Activated CD4-positive, alpha-beta T cell treated with anti-CD3 and anti-CD28 coated beads, Interleukin-2, amount 50 U/mL, for 1 hour (primary cell): ENCODE data around the gene KRTAP4-11.
"Not testable (repeated sequence)": the region's sequence is repeated elsewhere in the genome, so short reads cannot be mapped to it uniquely, and the experiment has no call there.

Experiments used
- DNase-seq: peaks from one replicate; pipeline ENCODE4 v3.0.0-alpha.2; 2020

Gene KRTAP4-11

GRCh38 chr17:41117846-41118386 is at the start of gene KRTAP4-11:
KRTAP4-11 (minus strand) TSS chr17:41118373; CDS start chr17:41118315, 58 bp downstream.
- not testable (repeated sequence) for DNase-seq

GRCh38 chr17:41167561-41167960 is 49.4 kb upstream of the KRTAP4-11 start:
- DNase-seq, result no peak

DNA sequence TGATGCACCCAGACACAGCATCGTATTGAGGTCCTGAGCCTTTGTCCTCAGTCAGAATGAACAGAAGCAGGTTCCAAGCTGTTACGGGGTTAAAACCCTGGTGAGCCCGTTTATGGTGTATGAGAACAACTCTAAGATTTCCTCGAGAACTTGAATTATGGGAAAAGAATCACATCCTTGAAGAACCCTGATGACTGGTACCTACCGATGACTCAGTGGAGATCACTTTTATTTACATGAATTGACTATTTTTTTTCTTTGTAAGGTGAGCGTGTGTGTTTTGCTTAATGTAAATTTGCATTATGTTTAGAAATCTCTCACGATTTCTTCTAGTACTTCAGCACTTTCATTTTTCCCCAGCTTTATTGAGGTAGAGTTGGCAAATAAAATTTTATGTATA is 45.7 kb upstream of the KRTAP4-11 start:
- no peak for DNase-seq

- DNase-seq, result no peak
Measured at GRCh38 chr17:41160648-41161047, 42.5 kb upstream of the KRTAP4-11 start, which contains the start of gene KRTAP4-4. KRTAP4-4 (minus strand) TSS chr17:41160748; CDS start chr17:41160691, 57 bp downstream.

- DNase-seq, result not testable (repeated sequence)
Measured at GRCh38 chr17:41160190-41160589, 42.0 kb upstream of the KRTAP4-11 start.

- no peak for DNase-seq
Measured at GRCh38 chr17:41153856-41154255, 35.7 kb upstream of the KRTAP4-11 start.

- no peak for DNase-seq
Measured at GRCh38 chr17:41151525-41151924, 33.4 kb upstream of the KRTAP4-11 start.

DNA sequence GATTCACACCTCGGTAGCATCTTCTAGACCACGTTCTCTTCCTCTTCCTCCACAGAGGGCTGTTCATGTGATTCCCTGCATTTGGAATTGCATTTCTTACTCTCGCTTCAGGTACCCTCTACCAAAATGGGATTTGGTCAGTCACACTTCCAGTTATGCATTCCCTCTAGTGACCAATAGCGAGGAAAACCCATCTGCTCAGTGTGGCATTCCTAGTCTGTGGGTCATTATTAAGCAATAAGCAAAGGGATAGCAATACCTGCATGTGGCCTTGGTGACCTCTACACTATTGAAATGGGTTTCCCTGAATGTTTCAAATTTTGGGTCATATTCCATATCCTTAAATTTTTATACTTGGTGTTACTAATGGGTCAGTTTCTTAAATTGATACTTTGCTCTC is 31.9 kb upstream of the KRTAP4-11 start:
- no peak for DNase-seq

DNA sequence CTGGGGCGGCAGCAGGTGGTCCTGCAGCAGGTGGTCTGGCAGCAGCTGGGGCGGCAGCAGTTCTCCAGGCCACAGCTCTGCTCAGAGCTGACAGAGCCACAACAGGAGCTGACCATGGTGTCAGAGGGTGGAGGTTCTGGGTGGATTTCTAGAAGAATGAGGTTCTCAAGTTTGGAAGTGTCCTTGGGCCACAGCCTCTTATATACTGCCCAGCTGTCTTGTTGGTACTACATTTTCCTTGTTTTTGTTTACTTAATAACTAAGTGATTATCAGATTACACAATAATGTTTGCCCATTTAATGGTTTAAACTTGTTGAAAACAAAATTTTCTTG is 31.4 kb upstream of the KRTAP4-11 start, which contains the start of gene KRTAP4-5:
TSS of gene KRTAP4-5 (minus strand) at position 174 of the 334 bp plus-strand sequence. CDS start at position 116, 58 bp downstream.
- DNase-seq, result no peak

GRCh38 chr17:41148971-41149651 is 30.9 kb upstream of the KRTAP4-11 start:
- not testable (repeated sequence) for DNase-seq

DNA sequence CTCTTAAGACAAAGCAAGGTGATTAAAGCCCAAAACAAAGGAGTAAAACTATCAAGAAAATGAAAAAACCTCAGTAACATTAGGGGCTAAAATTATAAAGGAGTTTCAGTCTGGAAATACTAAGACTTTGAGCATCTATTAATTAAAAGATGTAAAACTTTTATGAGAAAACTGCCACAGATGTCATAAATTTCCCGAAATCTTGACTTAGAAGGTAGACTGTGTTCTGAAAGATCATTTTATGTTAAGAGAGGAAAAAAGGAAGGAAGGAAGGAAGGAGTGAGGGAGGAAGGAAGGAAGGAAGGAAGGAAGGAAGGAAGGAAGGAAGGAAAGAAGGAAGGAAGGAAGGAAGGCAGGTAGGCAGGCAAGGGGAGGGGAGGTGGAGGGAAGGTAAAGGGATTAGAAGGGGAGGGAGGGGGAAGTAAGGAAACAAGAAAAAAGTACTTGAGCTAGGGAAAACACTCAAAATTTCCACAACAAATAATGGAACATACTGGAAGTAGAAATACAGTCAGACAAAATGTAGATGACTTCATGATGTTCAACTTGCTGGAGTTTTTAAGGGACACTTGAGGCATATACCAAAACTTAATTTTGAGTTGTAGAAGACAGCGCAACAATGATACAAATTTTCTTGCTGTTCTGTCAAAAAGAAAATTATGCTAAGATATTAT is 29.5 kb upstream of the KRTAP4-11 start:
- no peak for DNase-seq

DNA sequence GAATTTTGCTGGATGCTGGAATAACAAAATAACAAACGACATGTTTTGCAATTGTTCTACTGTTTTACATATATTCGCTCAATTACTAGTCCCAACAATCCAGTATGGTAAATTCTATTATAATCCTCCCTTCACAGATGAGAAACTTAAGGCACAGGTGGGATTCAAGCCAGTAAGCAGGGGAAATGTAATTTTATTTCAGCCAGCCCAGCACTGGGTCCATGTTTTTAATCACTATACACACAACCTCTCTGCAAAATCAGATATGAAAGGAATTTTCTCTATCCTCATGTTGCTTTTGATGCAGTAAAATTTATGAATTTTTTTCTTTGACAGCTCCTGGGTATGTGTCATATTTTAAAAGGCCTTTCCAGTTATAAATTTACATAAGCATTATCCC is 27.1 kb upstream of the KRTAP4-11 start:
- no peak for DNase-seq

DNA sequence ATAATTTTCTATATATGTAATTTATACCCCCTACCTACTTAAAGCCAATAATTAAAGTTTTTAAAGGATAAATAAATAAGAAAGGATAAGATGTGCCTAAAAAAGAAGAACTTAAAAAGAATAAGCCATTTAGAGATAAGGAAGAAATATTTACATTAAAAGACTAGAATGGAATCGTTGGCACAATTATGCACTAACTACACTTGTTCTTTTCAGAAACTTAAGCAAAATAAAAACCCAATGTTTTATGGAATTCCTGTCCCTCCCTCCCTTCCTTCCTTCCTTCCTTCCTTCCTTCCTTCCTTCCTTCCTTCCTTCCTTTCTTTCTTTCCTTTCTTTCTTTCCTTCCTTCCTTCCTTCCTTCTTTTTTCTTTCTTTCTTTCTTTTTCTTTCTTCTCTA is 26.7 kb upstream of the KRTAP4-11 start:
- no peak for DNase-seq

GRCh38 chr17:41141361-41141760 is 23.2 kb upstream of the KRTAP4-11 start:
- no peak for DNase-seq

GRCh38 chr17:41140360-41141131 is 22.4 kb upstream of the KRTAP4-11 start, which contains the start of gene KRTAP4-6:
KRTAP4-6 (minus strand) TSS chr17:41140544; CDS start chr17:41140487, 57 bp downstream.
- DNase-seq, result no peak

DNA sequence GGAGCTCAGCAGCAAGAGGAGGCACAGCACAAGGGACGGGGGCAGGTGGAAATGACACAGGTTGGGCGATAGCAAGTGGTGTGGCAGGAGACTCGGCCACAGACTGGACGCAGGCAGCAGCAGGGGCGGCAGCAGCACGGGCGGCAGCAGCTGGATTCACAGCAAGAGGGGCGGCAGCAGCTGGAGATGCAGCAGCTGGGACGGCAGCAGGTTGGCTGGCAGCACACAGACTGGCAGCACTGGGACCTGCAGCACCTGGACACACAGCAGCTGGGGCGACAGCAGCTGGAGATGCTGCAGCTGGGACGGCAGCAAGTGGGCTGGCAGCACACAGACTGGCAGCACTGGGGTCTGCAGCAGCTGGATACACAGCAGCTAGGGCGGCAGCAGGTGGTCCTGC is 21.7 kb upstream of the KRTAP4-11 start:
- DNase-seq, result not testable (repeated sequence)

GRCh38 chr17:41133880-41134735 is 15.9 kb upstream of the KRTAP4-11 start:
- DNase-seq, result no peak

DNA sequence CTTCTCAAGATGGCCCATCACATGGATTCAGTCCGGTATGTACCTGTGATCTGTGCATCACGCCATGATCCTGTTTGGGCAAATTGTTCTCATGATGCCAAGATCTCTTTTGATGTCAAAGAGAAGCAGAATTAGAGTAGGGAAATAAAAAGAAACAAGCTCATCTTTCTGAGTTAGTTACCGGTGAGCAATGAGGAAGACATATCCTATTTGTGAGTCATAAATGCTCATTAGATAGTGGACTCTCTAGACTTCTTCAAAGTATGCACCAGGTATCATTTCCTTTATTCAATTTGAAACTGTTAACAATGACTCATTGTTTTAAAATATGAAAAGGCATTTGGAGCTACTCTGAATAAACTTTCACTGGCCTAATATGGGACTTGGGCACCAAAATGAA is 13.8 kb upstream of the KRTAP4-11 start:
- no peak for DNase-seq

DNA sequence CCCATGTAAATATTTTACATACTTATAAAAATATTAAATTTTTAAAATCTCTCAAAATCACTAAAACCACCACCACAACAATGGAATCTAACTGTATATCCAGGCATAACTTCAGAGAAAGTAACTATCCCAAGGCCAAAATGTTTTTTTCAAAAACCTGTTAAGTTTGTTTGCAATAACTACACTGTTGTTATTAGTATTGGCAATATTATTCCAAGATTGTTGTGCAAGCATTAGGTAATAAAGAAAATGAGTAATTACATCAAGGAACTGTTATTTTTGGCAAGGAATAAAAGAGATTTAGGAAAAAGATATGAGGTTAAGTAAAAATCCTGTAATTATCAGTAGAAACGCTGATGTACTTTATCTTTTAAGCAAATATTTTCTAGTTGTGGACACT is 9.2 kb upstream of the KRTAP4-11 start:
- DNase-seq, result no peak

GRCh38 chr17:41126412-41126811 is 8.2 kb upstream of the KRTAP4-11 start:
- no peak for DNase-seq

GRCh38 chr17:41125064-41125463 is 6.9 kb upstream of the KRTAP4-11 start:
- no peak for DNase-seq

DNA sequence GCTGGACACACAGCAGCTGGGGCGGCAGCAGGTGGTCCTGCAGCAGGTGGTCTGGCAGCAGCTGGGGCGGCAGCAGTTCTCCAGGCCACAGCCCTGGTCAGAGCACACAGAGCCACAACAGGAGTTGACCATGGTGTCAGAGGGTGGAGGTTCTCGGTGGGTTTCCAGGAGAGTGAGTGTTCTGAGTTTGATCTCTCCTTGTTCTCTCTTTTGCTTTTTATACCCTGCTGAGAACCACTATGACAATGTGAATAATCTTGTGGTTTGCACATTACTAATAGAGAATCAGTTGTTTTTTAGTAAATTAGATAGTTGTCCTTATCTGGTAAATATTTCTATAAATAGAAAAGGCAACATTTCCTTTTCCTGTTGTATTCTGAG is 5.8 kb upstream of the KRTAP4-11 start, which contains the start of gene KRTAP4-12:
TSS of gene KRTAP4-12 (minus strand) at position 192 of the 381 bp plus-strand sequence. CDS start at position 132, 60 bp downstream.
- not testable (repeated sequence) for DNase-seq
